K562 (cell line): ENCODE results near the gene CLNK. TPM values are rescaled to one million over a fixed set of nuclear protein-coding genes. Genes with fewer than 3 reads are reported as not detected.
A peak's percentile ranks its signal among the peaks of the same experiment; 100 is the strongest.

ENCODE experiments used
- ATAC-seq: fragments of 200-7000 bp; cut with Tn5 transposase; 3 replicates; pipeline ENCODE4 v1.9.1; 2020; ENCODE audit warnings: moderate library complexity
- BruUV-seq: library from RNA; stranded (reverse); fragments of 400-500 nt; replicated peaks from 2 replicates; lab custom pipeline; 2021; lab: Mats Ljungman, UMichigan
- CTCF ChIA-PET: fragments of 300-600 bp; formaldehyde crosslinking; extraction: SDS; loops from one replicate; lab custom pipeline; 2021; ENCODE audit warnings: low intra/inter-chr PET ratio; lab: Yijun Ruan, JAX
- POLR2A ChIA-PET: fragments of 300-600, 350-650 bp; sonication (Branson Sonifier 250); formaldehyde crosslinking; extraction: SDS; loops from one replicate; lab custom pipeline; 2021; ENCODE audit warnings: antibody characterized with exemption, inconsistent platforms; lab: Yijun Ruan, JAX
- DNase-seq, 4 experiments: peaks; one replicate each; pipeline versions ENCODE4 v3.0.0 to v3.0.0-alpha.2; 2011 to 2018; ENCODE audit warnings: low spot score in 3 of 4, mixed read lengths in 3 of 4; ENCODE audit errors: extremely low read depth in 1 of 4
- FAIRE-seq: peaks from 2 replicates; lab custom pipeline; 2011; peaks lifted over from hg19 to GRCh38; lab: Jason Lieb, UNC
- H2AFZ ChIP-seq: 2 replicates; pipeline ENCODE4 v1.6.0; 2011; ENCODE audit warnings: low read depth, low read length, control low read depth, inconsistent platforms
- H3K27ac ChIP-seq: fragments of 200-600 bp; 3 replicates; pipeline ENCODE4 v1.8.0; 2011; ENCODE audit warnings: low read depth, mild to moderate bottlenecking, control low read depth, inconsistent platforms, low read length, moderate library complexity, mixed read lengths; ENCODE audit errors: extremely low read depth
- H3K27me3 ChIP-seq, 2 experiments: fragments of 300-600 bp in 1 of 2; 2 replicates in 1 of 2; 3 replicates in 1 of 2; pipeline versions ENCODE4 v1.6.0 to v1.8.0; 2011; ENCODE audit warnings: inconsistent platforms in 2 of 2, low read length in 2 of 2, mild to moderate bottlenecking in 1 of 2, mixed read lengths in 1 of 2, moderate library complexity in 1 of 2; ENCODE audit not compliant: control insufficient read depth in 2 of 2, insufficient read depth in 2 of 2
- H3K36me3 ChIP-seq: fragments of 300-600 bp; 3 replicates; pipeline ENCODE4 v1.8.0; 2011; ENCODE audit warnings: mild to moderate bottlenecking, low read length, inconsistent platforms; ENCODE audit not compliant: control insufficient read depth, insufficient read depth
- H3K4me1 ChIP-seq, 2 experiments: fragments of 200-600 bp in 1 of 2; replicated peaks in 1 of 2; 2 replicates in 1 of 2; 3 replicates in 1 of 2; pipeline versions ENCODE4 v1.5.1 to v1.8.0; 2011; ENCODE audit warnings: inconsistent platforms in 2 of 2, low read length in 2 of 2, mild to moderate bottlenecking in 1 of 2, mixed read lengths in 1 of 2, moderate library complexity in 1 of 2; ENCODE audit not compliant: control insufficient read depth in 2 of 2, insufficient read depth in 2 of 2
- H3K4me2 ChIP-seq: 2 replicates; pipeline ENCODE4 v1.6.1; 2011; ENCODE audit warnings: low read length, control low read depth, inconsistent platforms, mixed read lengths; ENCODE audit not compliant: insufficient read depth
- H3K4me3 ChIP-seq: fragments of 200-600 bp; sonication (generic), shearing (Covaris generic); 2 replicates; pipeline ENCODE4 v1.5.1; 2016; ENCODE audit warnings: control low read depth, inconsistent platforms
- H3K79me2 ChIP-seq: fragments of 200-600 bp; 3 replicates; pipeline ENCODE4 v1.8.0; 2011; ENCODE audit warnings: low read length, inconsistent platforms; ENCODE audit not compliant: control insufficient read depth, insufficient read depth
- H3K9ac ChIP-seq, 2 experiments: 2 replicates each; pipeline versions ENCODE4 v1.6.0 to v1.6.1; 2011; ENCODE audit warnings: low read depth in 2 of 2, low read length in 2 of 2, control low read depth in 1 of 2, inconsistent platforms in 1 of 2, mild to moderate bottlenecking in 1 of 2, mixed read lengths in 1 of 2; ENCODE audit not compliant: insufficient read depth in 1 of 2
- H3K9me1 ChIP-seq: one replicate; pipeline ENCODE4 v1.6.0; 2011; ENCODE audit warnings: inconsistent platforms, mild to moderate bottlenecking, low read length, moderate library complexity; ENCODE audit not compliant: control insufficient read depth, insufficient read depth
- H3K9me3 ChIP-seq: replicated peaks from 2 replicates; pipeline ENCODE4 v1.5.1; 2011; ENCODE audit warnings: low read depth, low read length, inconsistent platforms; ENCODE audit not compliant: control insufficient read depth, insufficient read depth
- H4K20me1 ChIP-seq: replicated peaks from 2 replicates; pipeline ENCODE4 v1.6.1; 2011; ENCODE audit warnings: low read length, inconsistent platforms, mixed read lengths; ENCODE audit not compliant: control insufficient read depth, insufficient read depth
- EP400 ChIP-seq: fragments of 450-650 bp; IDR thresholded peaks from 2 replicates; pipeline ENCODE4 v1.6.1; 2017; ENCODE audit warnings: antibody characterized with exemption, mild to moderate bottlenecking, moderate library complexity
- GMEB1 ChIP-seq: fragments of 250-450 bp; sonication (Bioruptor Pico); IDR thresholded peaks from 2 replicates; pipeline ENCODE4 v1.4.0; 2020; ENCODE audit warnings: mild to moderate bottlenecking
- MED1 ChIP-seq: sonication (generic); formaldehyde crosslinking; IDR thresholded peaks from 2 replicates; pipeline ENCODE4 v1.8.1; 2023; ENCODE audit warnings: missing genetic modification reagents, borderline replicate concordance
- NFE2L1 ChIP-seq: fragments of 450-650 bp; IDR thresholded peaks from 2 replicates; pipeline ENCODE4 v1.6.1; 2016; ENCODE audit warnings: missing genetic modification characterization, low read depth, mild to moderate bottlenecking, missing compliant biosample characterization, moderate library complexity, borderline replicate concordance
- POLR2AphosphoS5 ChIP-seq: IDR thresholded peaks from 2 replicates; pipeline ENCODE4 v1.6.1; 2011; ENCODE audit warnings: mild to moderate bottlenecking, low read depth, low read length, moderate library complexity; ENCODE audit not compliant: control insufficient read depth, insufficient read depth
- RBM14 ChIP-seq: fragments of 200-400 bp; formaldehyde crosslinking; IDR thresholded peaks from 2 replicates; pipeline ENCODE4 v1.6.1; 2018; ENCODE audit warnings: low read depth, mild to moderate bottlenecking, low read length, moderate library complexity, borderline replicate concordance; ENCODE audit not compliant: insufficient read depth
- SFPQ ChIP-seq: fragments of 200-400 bp; formaldehyde crosslinking; IDR thresholded peaks from 2 replicates; pipeline ENCODE4 v1.6.1; 2017; ENCODE audit warnings: mild to moderate bottlenecking, low read depth, low read length, moderate library complexity
- SMAD4 ChIP-seq: fragments of 250-450 bp; sonication (Bioruptor Pico); conservative IDR thresholded peaks from 2 replicates; pipeline ENCODE4 v1.8.0; 2021; ENCODE audit warnings: inconsistent platforms, mild to moderate bottlenecking, moderate library complexity
- ZNF197 ChIP-seq: fragments of 200-800 bp; sonication (Bioruptor generic); IDR thresholded peaks from 2 replicates; pipeline ENCODE4 v1.6.1; 2016; ENCODE audit warnings: low read depth, missing genetic modification characterization, missing compliant biosample characterization
- ZNF77 ChIP-seq: fragments of 250-450 bp; sonication (Bioruptor Pico); IDR thresholded peaks from 2 replicates; pipeline ENCODE4 v1.5.0; 2020
- WGBS: fragments of 100-300 bp; shearing (Covaris generic); methylation state at CpG from one replicate; pipeline ENCODE4 v1.1.6; 2016; ENCODE audit warnings: low coverage, mixed read lengths; ENCODE audit not compliant: insufficient coverage; ENCODE audit errors: missing lambda C conversion rate; 5-methylcytosine and 5-hydroxymethylcytosine counted together
- in situ Hi-C: fragments of 300-500 bp; cut with MboI; formaldehyde crosslinking; loops from 4 replicates; pipeline ENCODE4 v1.15.0; 2018; ENCODE audit warnings: inconsistent platforms, mixed read lengths
- intact Hi-C: fragments of 100-400 bp; cut with micrococcal nuclease; formaldehyde crosslinking; loops from 2 replicates; pipeline ENCODE4 v1.14.2; 2022
- polyA plus RNA-seq, 8 experiments: library from polyadenylated mRNA; depleted of rRNA in 4 of 8; stranded (reverse) in 5 of 8; unstranded in 3 of 8; fragments of >200 nt; fragmentation: Nextera tagmentation in 2 of 8; fragmentation: Illumina TruSeq in 1 of 8; extraction: Ambion mirVana in 2 of 8; extraction: Trizol in 1 of 8; gene quantifications; 2 replicates each; pipeline versions ENCODE4 v1.2.1 to v1.2.3, GENCODE V29; 2011 to 2014; ENCODE audit warnings: inconsistent platforms in 1 of 8, missing spikeins in 1 of 8
- total RNA-seq, 7 experiments: library from RNA; depleted of rRNA in 6 of 7; stranded (reverse); fragments of >200 nt in 6 of 7; fragmentation: Illumina TruSeq in 2 of 7; extraction: Trizol in 2 of 7; gene quantifications; 2 replicates each; pipeline versions ENCODE4 v1.2.1 to v1.2.3, GENCODE V29; 2011 to 2021; ENCODE audit warnings: low replicate concordance in 1 of 7

The CLNK gene
- total and polyA plus RNA-seq, 9 of the 15 experiments (the other 6 are each of a cell fraction or from before 2014, with no cell fraction given) = not detected

GRCh38 chr4:10454121-10454520 lies 230.4 kb downstream of the CLNK start:
- CTCF ChIA-PET = no interaction called here
- TF ChIP-seq POLR2AphosphoS5 (0 out of 2 replicates have a peak, but pooled peaks have one; percentile 4), SFPQ (no peak)
- 43% methylated on average over 1 of the region's 1 CpG for WGBS
- no TSS peak for BruUV-seq
- ATAC-seq = no peak
- POLR2A ChIA-PET = interaction anchor here (0.9 kb wide), 1 partner anchor 296 kb away, joined by 3 read pairs; no protein-coding TSS in a partner anchor
- in situ Hi-C loops (no loop called here), intact Hi-C loops (no loop called here)
- Histone ChIP-seq H3K9me1 (no peaks in the 10 kb centered on the region), H3K4me1 (peaks cover 17 to 24% of the 10 kb centered on the region in 2 experiments; a peak in 4 of 5 replicates), H4K20me1 (no peaks in the 10 kb centered on the region), H3K4me3 (no peak overlapping the region), H3K27me3 (no peaks in the 10 kb centered on the region), H3K4me2 (no peak overlapping the region), H3K79me2 (peaks cover 97% of the 10 kb centered on the region), H2AFZ (no peak overlapping the region), H3K27ac (no peak overlapping the region), H3K9me3 (no peaks in the 10 kb centered on the region; the same call in 1 of the 2 replicates), H3K36me3 (peaks cover 77% of the 10 kb centered on the region), H3K9ac (no peak overlapping the region)
- no peak for FAIRE-seq
- DNase-seq = no peak

GRCh38 chr4:10448991-10449390 lies 235.6 kb downstream of the CLNK start:
- POLR2A ChIA-PET = no interaction called here
- H3K4me3 ChIP-seq = no peak overlapping the region
- CTCF ChIA-PET = no interaction called here
- no peak overlapping the region for H3K4me2 ChIP-seq
- intact Hi-C loops = no loop called here
- H3K4me1 ChIP-seq = no peaks in the 10 kb centered on the region
- H3K9me1 ChIP-seq = no peaks in the 10 kb centered on the region
- H3K36me3 ChIP-seq = peaks cover 96% of the 10 kb centered on the region
- ATAC-seq (no peak), DNase-seq (no peak), FAIRE-seq (no peak)
- H3K27ac ChIP-seq = no peak overlapping the region
- 57% methylated on average over 5 of the region's 5 CpGs for WGBS
- no TSS peak for BruUV-seq
- no peaks in the 10 kb centered on the region for H4K20me1 ChIP-seq
- peaks cover 54% of the 10 kb centered on the region for H3K79me2 ChIP-seq
- no peak overlapping the region for H3K9ac ChIP-seq
- no peak overlapping the region for H2AFZ ChIP-seq
- H3K27me3 ChIP-seq = no peaks in the 10 kb centered on the region
- in situ Hi-C loops = no loop called here
- H3K9me3 ChIP-seq = peaks cover 14% of the 10 kb centered on the region
- TF ChIP-seq RBM14 = no peak
- no peak for TF ChIP-seq NFE2L1 (tag)
- TF ChIP-seq ZNF197 = no peak
- no peak for TF ChIP-seq EP400
- TF ChIP-seq SMAD4 (CRISPR knock-in tag) = no peak
- no peak for TF ChIP-seq MED1 (CRISPR knock-in tag)
- TF ChIP-seq GMEB1 (CRISPR knock-in tag) = no peak
- no peak for TF ChIP-seq ZNF77 (CRISPR knock-in tag)
